Ishikawa (cell line): ENCODE results near the gene RASA3.

Experiments
- CEBPB ChIP-seq: IDR thresholded peaks from 2 replicates; pipeline ENCODE4 v1.6.1; 2012
- EGR1 ChIP-seq: IDR thresholded peaks from 2 replicates; pipeline ENCODE4 v1.6.1; 2012
- EP300 ChIP-seq: IDR thresholded peaks from 2 replicates; pipeline ENCODE4 v1.6.1; 2012; ENCODE audit warnings: borderline replicate concordance
- FOXM1 ChIP-seq: IDR thresholded peaks from 2 replicates; pipeline ENCODE4 v1.6.1; 2012; ENCODE audit warnings: low read depth, borderline replicate concordance
- NFIC ChIP-seq: IDR thresholded peaks from 2 replicates; pipeline ENCODE4 v1.6.1; 2012
- RAD21 ChIP-seq: IDR thresholded peaks from 2 replicates; pipeline ENCODE4 v1.6.1; 2012; ENCODE audit warnings: low read depth
- TAF1 ChIP-seq: IDR thresholded peaks from 2 replicates; pipeline ENCODE4 v1.6.1; 2012; ENCODE audit warnings: low read depth, mild to moderate bottlenecking
- TCF12 ChIP-seq: IDR thresholded peaks from 2 replicates; pipeline ENCODE4 v1.6.1; 2012; ENCODE audit warnings: low read depth
- TEAD4 ChIP-seq: IDR thresholded peaks from 2 replicates; pipeline ENCODE4 v1.6.1; 2012
- YY1 ChIP-seq: IDR thresholded peaks from 2 replicates; pipeline ENCODE4 v1.6.1; 2012; ENCODE audit warnings: low read depth
- ZBTB7A ChIP-seq: IDR thresholded peaks from 2 replicates; pipeline ENCODE4 v1.6.1; 2012; ENCODE audit warnings: low read depth
- TF ChIP-seq, protein P1 (sequence below): IDR thresholded peaks from 2 replicates; pipeline ENCODE4 v1.6.1; 2012
- TF ChIP-seq, protein P2 (sequence below): IDR thresholded peaks from 2 replicates; pipeline ENCODE4 v1.6.1; 2012; ENCODE audit warnings: low read depth, mild to moderate bottlenecking

DNA sequence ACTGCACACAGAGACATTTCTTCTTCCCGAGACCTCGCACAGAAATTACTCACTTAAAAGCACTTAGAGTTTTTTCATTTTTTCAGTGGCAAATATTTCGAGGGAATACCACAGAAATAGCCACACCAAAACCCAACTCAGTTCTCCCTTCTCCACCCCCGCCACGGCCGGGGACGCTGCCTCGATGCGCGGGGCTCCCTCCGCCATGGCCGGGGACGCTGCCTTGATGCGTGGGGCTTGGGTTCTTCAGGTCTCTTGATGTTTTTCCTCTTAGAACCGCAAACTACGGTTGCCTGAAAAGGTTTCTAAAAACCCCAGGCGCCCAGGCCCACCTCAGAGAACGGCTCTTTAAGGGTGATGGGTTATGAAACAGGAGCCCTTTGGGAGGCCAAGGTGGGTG lies 71.4 kb downstream of the RASA3 start:
- TF ChIP-seq TAF1: no peak
- no peak for TF ChIP-seq EP300
- TF ChIP-seq, protein P1, sequence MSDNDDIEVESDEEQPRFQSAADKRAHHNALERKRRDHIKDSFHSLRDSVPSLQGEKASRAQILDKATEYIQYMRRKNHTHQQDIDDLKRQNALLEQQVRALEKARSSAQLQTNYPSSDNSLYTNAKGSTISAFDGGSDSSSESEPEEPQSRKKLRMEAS: no peak
- no peak for TF ChIP-seq YY1
- TF ChIP-seq, protein P2, sequence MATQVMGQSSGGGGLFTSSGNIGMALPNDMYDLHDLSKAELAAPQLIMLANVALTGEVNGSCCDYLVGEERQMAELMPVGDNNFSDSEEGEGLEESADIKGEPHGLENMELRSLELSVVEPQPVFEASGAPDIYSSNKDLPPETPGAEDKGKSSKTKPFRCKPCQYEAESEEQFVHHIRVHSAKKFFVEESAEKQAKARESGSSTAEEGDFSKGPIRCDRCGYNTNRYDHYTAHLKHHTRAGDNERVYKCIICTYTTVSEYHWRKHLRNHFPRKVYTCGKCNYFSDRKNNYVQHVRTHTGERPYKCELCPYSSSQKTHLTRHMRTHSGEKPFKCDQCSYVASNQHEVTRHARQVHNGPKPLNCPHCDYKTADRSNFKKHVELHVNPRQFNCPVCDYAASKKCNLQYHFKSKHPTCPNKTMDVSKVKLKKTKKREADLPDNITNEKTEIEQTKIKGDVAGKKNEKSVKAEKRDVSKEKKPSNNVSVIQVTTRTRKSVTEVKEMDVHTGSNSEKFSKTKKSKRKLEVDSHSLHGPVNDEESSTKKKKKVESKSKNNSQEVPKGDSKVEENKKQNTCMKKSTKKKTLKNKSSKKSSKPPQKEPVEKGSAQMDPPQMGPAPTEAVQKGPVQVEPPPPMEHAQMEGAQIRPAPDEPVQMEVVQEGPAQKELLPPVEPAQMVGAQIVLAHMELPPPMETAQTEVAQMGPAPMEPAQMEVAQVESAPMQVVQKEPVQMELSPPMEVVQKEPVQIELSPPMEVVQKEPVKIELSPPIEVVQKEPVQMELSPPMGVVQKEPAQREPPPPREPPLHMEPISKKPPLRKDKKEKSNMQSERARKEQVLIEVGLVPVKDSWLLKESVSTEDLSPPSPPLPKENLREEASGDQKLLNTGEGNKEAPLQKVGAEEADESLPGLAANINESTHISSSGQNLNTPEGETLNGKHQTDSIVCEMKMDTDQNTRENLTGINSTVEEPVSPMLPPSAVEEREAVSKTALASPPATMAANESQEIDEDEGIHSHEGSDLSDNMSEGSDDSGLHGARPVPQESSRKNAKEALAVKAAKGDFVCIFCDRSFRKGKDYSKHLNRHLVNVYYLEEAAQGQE: no peak
- TF ChIP-seq CEBPB: no peak
- TF ChIP-seq RAD21: no peak
- no peak for TF ChIP-seq ZBTB7A
- TF ChIP-seq TCF12: no peak
- no peak for TF ChIP-seq EGR1
- no peak for TF ChIP-seq TEAD4
- no peak for TF ChIP-seq NFIC
- TF ChIP-seq FOXM1: no peak
